CD14-positive monocyte (primary cell): ENCODE results near the gene TBX15. TPM values are rescaled to one million over a fixed set of nuclear protein-coding genes. Genes with fewer than 3 reads are reported as not detected.

Experiments
- DNase-seq, 3 donors: peaks; one replicate each; pipeline ENCODE4 v3.0.0-alpha.2; 2011 to 2022
- H2AFZ ChIP-seq: 2 replicates; pipeline ENCODE4 v1.6.0; 2012; ENCODE audit warnings: mild to moderate bottlenecking, low read depth, low read length, inconsistent platforms; ENCODE audit not compliant: insufficient read depth, poor library complexity, severe bottlenecking
- H3K27ac ChIP-seq, 2 donors: 1 replicate in 1 of 2; 2 replicates in 1 of 2; pipeline ENCODE4 v1.5.1; 2012 to 2013; ENCODE audit warnings: low read length in 2 of 2, control low read depth in 1 of 2, inconsistent platforms in 1 of 2, low read depth in 1 of 2, mild to moderate bottlenecking in 1 of 2
- H3K27me3 ChIP-seq, 2 donors: one replicate each; pipeline versions ENCODE4 v1.6.0 to v1.6.1; 2011 to 2013; ENCODE audit warnings: low read length in 2 of 2; ENCODE audit not compliant: control insufficient read depth in 2 of 2, insufficient read depth in 2 of 2
- H3K36me3 ChIP-seq, 2 donors: replicated peaks in 1 of 2; 1 replicate in 1 of 2; 2 replicates in 1 of 2; pipeline versions ENCODE4 v1.5.1 to v1.6.1; 2012 to 2013; ENCODE audit warnings: low read length in 2 of 2, control low read depth in 1 of 2, inconsistent platforms in 1 of 2, mild to moderate bottlenecking in 1 of 2; ENCODE audit not compliant: insufficient read depth in 2 of 2, control insufficient read depth in 1 of 2
- H3K4me1 ChIP-seq, 2 donors: 1 replicate in 1 of 2; 2 replicates in 1 of 2; pipeline versions ENCODE4 v1.5.1 to v1.6.1; 2012 to 2013; ENCODE audit warnings: low read length in 2 of 2, control low read depth in 1 of 2, inconsistent platforms in 1 of 2, mild to moderate bottlenecking in 1 of 2, moderate library complexity in 1 of 2; ENCODE audit not compliant: insufficient read depth in 2 of 2, control insufficient read depth in 1 of 2
- H3K4me2 ChIP-seq: replicated peaks from 2 replicates; pipeline ENCODE3; 2012; ENCODE audit warnings: low read length, moderate library complexity, mild to moderate bottlenecking; ENCODE audit not compliant: poor library complexity, severe bottlenecking; ENCODE audit errors: extremely low read depth
- H3K4me3 ChIP-seq, 3 experiments: fragments of 200-600 bp in 1 of 3; sonication (generic) in 1 of 3; replicated peaks in 1 of 3; 1 replicate in 2 of 3; 2 replicates in 1 of 3; pipeline ENCODE4 v1.5.1; 2011 to 2013; ENCODE audit warnings: low read length in 3 of 3, mild to moderate bottlenecking in 3 of 3, control low read depth in 2 of 3, low read depth in 2 of 3, inconsistent platforms in 1 of 3, moderate library complexity in 1 of 3
- H3K79me2 ChIP-seq: 2 replicates; pipeline ENCODE4 v1.6.0; 2012; ENCODE audit warnings: mild to moderate bottlenecking, control low read depth, inconsistent platforms, low read length, moderate library complexity; ENCODE audit not compliant: insufficient read depth
- H3K9ac ChIP-seq: 2 replicates; pipeline ENCODE4 v1.6.0; 2017; ENCODE audit warnings: low read length, mild to moderate bottlenecking; ENCODE audit not compliant: insufficient read depth, poor library complexity, severe bottlenecking
- H3K9me3 ChIP-seq, 2 donors: replicated peaks in 1 of 2; 1 replicate in 1 of 2; 2 replicates in 1 of 2; pipeline versions ENCODE4 v1.5.1 to v1.6.1; 2012 to 2013; ENCODE audit warnings: low read length in 2 of 2, control low read depth in 1 of 2; ENCODE audit not compliant: control insufficient read depth in 1 of 2, insufficient read depth in 1 of 2
- H4K20me1 ChIP-seq: 2 replicates; pipeline ENCODE4 v1.6.0; 2012; ENCODE audit warnings: mild to moderate bottlenecking, low read length, control low read depth, moderate library complexity; ENCODE audit not compliant: insufficient read depth
- H3K27ac Mint-ChIP-seq, 7 donors: one replicate each; pipeline ENCODE4 v1.8.0; 2020; ENCODE audit warnings: mild to moderate bottlenecking in 7 of 7, mixed read lengths in 7 of 7, moderate library complexity in 6 of 7, inconsistent platforms in 2 of 7
- H3K27me3 Mint-ChIP-seq, 3 donors: one replicate each; pipeline ENCODE4 v1.8.0; 2021 to 2022; ENCODE audit warnings: low read depth in 3 of 3, mild to moderate bottlenecking in 3 of 3, mixed read lengths in 3 of 3, moderate library complexity in 3 of 3, inconsistent platforms in 1 of 3
- H3K36me3 Mint-ChIP-seq, 2 donors: one replicate each; pipeline ENCODE4 v1.8.0; 2020; ENCODE audit warnings: mixed read lengths in 2 of 2, inconsistent platforms in 1 of 2, mild to moderate bottlenecking in 1 of 2
- H3K4me1 Mint-ChIP-seq: one replicate; pipeline ENCODE4 v1.8.0; 2020; ENCODE audit warnings: mild to moderate bottlenecking, mixed read lengths
- H3K4me3 Mint-ChIP-seq, 2 donors: one replicate each; pipeline ENCODE4 v1.8.0; 2020; ENCODE audit warnings: mild to moderate bottlenecking in 2 of 2, mixed read lengths in 2 of 2, moderate library complexity in 1 of 2
- H3K9me3 Mint-ChIP-seq, 7 donors: one replicate each; pipeline ENCODE4 v1.8.0; 2020 to 2022; ENCODE audit warnings: mixed read lengths in 7 of 7, mild to moderate bottlenecking in 6 of 7, moderate library complexity in 6 of 7, inconsistent platforms in 2 of 7
- CTCF ChIP-seq: fragments of 200-600 bp; IDR thresholded peaks from one replicate; pipeline ENCODE4 v1.8.0; 2022; ENCODE audit warnings: antibody characterized with exemption, mild to moderate bottlenecking
- WGBS: methylation state at CpG from one replicate; pipeline ENCODE4 v1.1.5; 2013; ENCODE audit warnings: missing lambda C conversion rate; ENCODE audit not compliant: insufficient coverage; 5-methylcytosine and 5-hydroxymethylcytosine counted together
- intact Hi-C, 2 donors: fragments of 100-400 bp; cut with micrococcal nuclease; formaldehyde crosslinking; loops; one replicate each; pipeline versions ENCODE4 v1.15.0 to v1.15.1; 2023
- polyA plus RNA-seq, 3 donors: library from polyadenylated mRNA; depleted of rRNA in 1 of 3; unstranded in 2 of 3; stranded (reverse) in 1 of 3; fragments of 300-500 nt in 2 of 3; fragments of >200 nt in 1 of 3; fragmentation: Illumina TruSeq in 2 of 3; gene quantifications; 1 replicate in 2 of 3; 2 replicates in 1 of 3; pipeline ENCODE4 v1.2.3, GENCODE V29; 2012 to 2021

TBX15 gene
- polyA plus RNA-seq, 3 donors: not detected

GRCh38 chr1:118944546-118944945, 43.6 kb downstream of the TBX15 start:
- no peak for TF ChIP-seq CTCF
- peaks cover 0 to 6% (median 0%) of the 10 kb centered on the region in 3 donors for H3K27me3 Mint-ChIP-seq
- no peaks in the 10 kb centered on the region for H3K27me3 ChIP-seq
- H3K9ac ChIP-seq: no peak overlapping the region
- no peaks in the 10 kb centered on the region for H3K9me3 ChIP-seq
- intact Hi-C loops: no loop called here
- no peak overlapping the region for H3K4me3 Mint-ChIP-seq
- H3K36me3 Mint-ChIP-seq: no peaks in the 10 kb centered on the region
- H3K4me3 ChIP-seq: no peak overlapping the region
- no peak overlapping the region for H3K27ac ChIP-seq
- no peak overlapping the region for H2AFZ ChIP-seq
- H3K36me3 ChIP-seq: no peaks in the 10 kb centered on the region
- no peak overlapping the region for H3K4me2 ChIP-seq
- peaks cover 0 to 8% (median 0%) of the 10 kb centered on the region in 7 donors for H3K9me3 Mint-ChIP-seq
- no peak for DNase-seq
- no peaks in the 10 kb centered on the region for H3K4me1 Mint-ChIP-seq
- no peaks in the 10 kb centered on the region for H3K79me2 ChIP-seq
- no peak overlapping the region for H3K27ac Mint-ChIP-seq
- H3K4me1 ChIP-seq: no peaks in the 10 kb centered on the region
- H4K20me1 ChIP-seq: no peaks in the 10 kb centered on the region
- WGBS: 45% methylated on average over 4 of the region's 4 CpGs

- H3K4me3 Mint-ChIP-seq: no peak overlapping the region
- H3K36me3 ChIP-seq: no peaks in the 10 kb centered on the region
- H3K9me3 Mint-ChIP-seq: peaks cover 0 to 8% (median 1%) of the 10 kb centered on the region in 7 donors
- no peaks in the 10 kb centered on the region for H3K4me1 ChIP-seq
- no peak for DNase-seq
- no peaks in the 10 kb centered on the region for H3K79me2 ChIP-seq
- no peak overlapping the region for H3K9ac ChIP-seq
- H3K27me3 ChIP-seq: no peaks in the 10 kb centered on the region
- H3K36me3 Mint-ChIP-seq: no peaks in the 10 kb centered on the region
- no peaks in the 10 kb centered on the region for H3K9me3 ChIP-seq
- H2AFZ ChIP-seq: no peak overlapping the region
- no peak overlapping the region for H3K27ac ChIP-seq
- WGBS: no CpG with 5 or more reads among the region's 2 CpGs
- H3K27ac Mint-ChIP-seq: no peak overlapping the region
- no peaks in the 10 kb centered on the region for H4K20me1 ChIP-seq
- no peak for TF ChIP-seq CTCF
- peaks cover 0 to 6% (median 0%) of the 10 kb centered on the region in 3 donors for H3K27me3 Mint-ChIP-seq
- no peak overlapping the region for H3K4me3 ChIP-seq
- H3K4me1 Mint-ChIP-seq: no peaks in the 10 kb centered on the region
- H3K4me2 ChIP-seq: no peak overlapping the region
- intact Hi-C loops: no loop called here
Measured at GRCh38 chr1:118944133-118944532, 44.0 kb downstream of the TBX15 start.
